Prostate gland (tissue), 2 donors: ENCODE data around the gene CBFA2T3. TPM values are rescaled to one million over a fixed set of nuclear protein-coding genes. Genes with fewer than 3 reads are reported as not detected.
A peak's percentile ranks its signal among the peaks of the same experiment; 100 is the strongest.

ENCODE experiments used
- DNase-seq: peaks from one replicate; pipeline ENCODE4 v3.0.0-alpha.2; 2019; ENCODE audit warnings: low spot score
- H3K27ac ChIP-seq, 2 donors: fragments of 200-600 bp; sonication (generic); 2 replicates each; pipeline ENCODE4 v1.5.1; 2017 to 2019
- H3K27me3 ChIP-seq: fragments of 200-600 bp; sonication (generic); replicated peaks from 2 replicates; pipeline ENCODE4 v1.5.1; 2019; ENCODE audit not compliant: insufficient read depth
- H3K36me3 ChIP-seq, 2 donors: fragments of 200-600 bp; sonication (generic); 1 replicate in 1 of 2; 2 replicates in 1 of 2; pipeline versions ENCODE4 v1.5.1 to v1.8.1; 2017 to 2019
- H3K4me1 ChIP-seq: fragments of 200-600 bp; sonication (generic); replicated peaks from 2 replicates; pipeline ENCODE4 v1.5.1; 2019
- H3K4me3 ChIP-seq, 2 donors: fragments of 200-600 bp; sonication (generic); 2 replicates each; pipeline ENCODE4 v1.5.1; 2017 to 2019
- H3K9me3 ChIP-seq: fragments of 200-600 bp; sonication (generic); 2 replicates; pipeline ENCODE4 v1.5.1; 2017
- CTCF ChIP-seq, 4 experiments: fragments of 200-600 bp in 2 of 4; fragments of 450-650 bp in 2 of 4; sonication (generic) in 2 of 4; IDR thresholded peaks; 1 replicate in 3 of 4; 2 replicates in 1 of 4; pipeline ENCODE4 v1.5.1; 2016 to 2019; ENCODE audit warnings: antibody characterized with exemption in 4 of 4, mild to moderate bottlenecking in 2 of 4, moderate library complexity in 2 of 4
- POLR2A ChIP-seq: fragments of 450-650 bp; IDR thresholded peaks from one replicate; pipeline ENCODE4 v1.6.1; 2016; ENCODE audit warnings: antibody characterized with exemption, mild to moderate bottlenecking
- POLR2AphosphoS5 ChIP-seq: sonication (generic); formaldehyde crosslinking; IDR thresholded peaks from one replicate; pipeline ENCODE4 v1.6.1; 2017; ENCODE audit warnings: antibody characterized with exemption
- WGBS: methylation state at CpG from one replicate; pipeline ENCODE4 v1.1.5; 2018; 5-methylcytosine and 5-hydroxymethylcytosine counted together
- intact Hi-C: fragments of 100-400 bp; cut with DNase I; formaldehyde crosslinking; loops from one replicate; pipeline ENCODE4 v1.14.2; 2022
- total RNA-seq, 2 donors: library from RNA; depleted of rRNA; stranded (reverse); fragments of >200 nt; gene quantifications; one replicate each; pipeline ENCODE4 v1.1.0, GENCODE V29; 2016

The CBFA2T3 gene
- total RNA-seq, 2 donors from 2014 or later = 4.5 to 8.7 TPM

GRCh38 chr16:88831838-88832237 lies 145.2 kb downstream of the CBFA2T3 start:
- Histone ChIP-seq H3K4me1 (no peaks in the 10 kb centered on the region), H3K9me3 (no peaks in the 10 kb centered on the region), H3K27ac (no peak overlapping the region), H3K4me3 (no peak overlapping the region), H3K36me3 (no peaks in the 10 kb centered on the region), H3K27me3 (no peaks in the 10 kb centered on the region)
- WGBS = 58% methylated on average over 12 of the region's 13 CpGs
- intact Hi-C loops = no loop called here
- DNase-seq = no peak
- TF ChIP-seq POLR2A (no peak), POLR2AphosphoS5 (no peak), CTCF (IDR thresholded peaks at IDR 0.05) (no peak)

- intact Hi-C loops = no loop called here
- Histone ChIP-seq H3K4me3 (no peak overlapping the region), H3K27ac (peak overlapping the region; percentile 38 to 45), H3K27me3 (no peaks in the 10 kb centered on the region), H3K4me1 (no peaks in the 10 kb centered on the region), H3K36me3 (no peaks in the 10 kb centered on the region), H3K9me3 (no peaks in the 10 kb centered on the region)
- WGBS = 84% methylated on average over 14 of the region's 14 CpGs
- no peak for TF ChIP-seq POLR2A
- TF ChIP-seq CTCF (IDR thresholded peaks at IDR 0.05) = no peak
- TF ChIP-seq POLR2AphosphoS5 = no peak
- DNase-seq = no peak
These were observed 146.2 kb downstream of the CBFA2T3 start for GRCh38 chr16:88830783-88831182.

GRCh38 chr16:88830258-88830657 lies 146.7 kb downstream of the CBFA2T3 start:
- no peaks in the 10 kb centered on the region for H3K36me3 ChIP-seq

GRCh38 chr16:88828711-88829110 lies 148.3 kb downstream of the CBFA2T3 start:
- TF ChIP-seq CTCF (IDR thresholded peaks at IDR 0.05) (no peak), POLR2AphosphoS5 (no peak), POLR2A (no peak)
- no peaks in the 10 kb centered on the region for H3K36me3 ChIP-seq
- intact Hi-C loops = no loop called here
- H3K4me1 ChIP-seq = no peaks in the 10 kb centered on the region
- no peaks in the 10 kb centered on the region for H3K9me3 ChIP-seq
- DNase-seq = no peak
- H3K27ac ChIP-seq = no peak overlapping the region
- no peak overlapping the region for H3K4me3 ChIP-seq
- H3K27me3 ChIP-seq = no peaks in the 10 kb centered on the region
- 83% methylated on average over 24 of the region's 24 CpGs for WGBS

More at GRCh38 chr16:88830258-88830657, 146.7 kb downstream of the CBFA2T3 start:
- Histone ChIP-seq H3K9me3 (no peaks in the 10 kb centered on the region), H3K27ac (peak overlapping the region; percentile 38 to 45), H3K4me1 (no peaks in the 10 kb centered on the region), H3K27me3 (no peaks in the 10 kb centered on the region), H3K4me3 (no peak overlapping the region)
- no peak for DNase-seq
- WGBS = 62% methylated on average over 11 of the region's 11 CpGs
- intact Hi-C loops = no loop called here
- no peak for TF ChIP-seq POLR2AphosphoS5
- no peak for TF ChIP-seq CTCF (IDR thresholded peaks at IDR 0.05)
- no peak for TF ChIP-seq POLR2A

GRCh38 chr16:88827727-88828126 lies 149.3 kb downstream of the CBFA2T3 start:
- 95% methylated on average over 20 of the region's 21 CpGs for WGBS
- DNase-seq = no peak
- no peaks in the 10 kb centered on the region for H3K4me1 ChIP-seq
- H3K27ac ChIP-seq = no peak overlapping the region
- intact Hi-C loops = no loop called here
- H3K36me3 ChIP-seq = no peaks in the 10 kb centered on the region
- H3K4me3 ChIP-seq = no peak overlapping the region
- H3K27me3 ChIP-seq = no peaks in the 10 kb centered on the region
- TF ChIP-seq POLR2A (no peak), CTCF (IDR thresholded peaks at IDR 0.05) (no peak), POLR2AphosphoS5 (no peak)
- H3K9me3 ChIP-seq = no peaks in the 10 kb centered on the region
